Measurements from ENCODE around the gene NOTO.

The NOTO gene

GRCh38 chr2:73235315-73236028 lies 33.1 kb downstream of the NOTO start:
- DNase-seq, result no peak

- no peak for DNase-seq
Observed at GRCh38 chr2:73237168-73237567, 34.8 kb downstream of the NOTO start.

GRCh38 chr2:73238149-73238548 lies 35.8 kb downstream of the NOTO start:
- no peak for DNase-seq

GRCh38 chr2:73238976-73239375 lies 36.6 kb downstream of the NOTO start:
- no peak for DNase-seq

- DNase-seq, result no peak
Observed at GRCh38 chr2:73239776-73240175, 37.4 kb downstream of the NOTO start.

GRCh38 chr2:73243884-73244570 lies 41.7 kb downstream of the NOTO start:
- DNase-seq, result no peak

GRCh38 chr2:73244580-73244979 lies 42.2 kb downstream of the NOTO start:
- DNase-seq, result no peak

GRCh38 chr2:73246850-73247249 lies 44.5 kb downstream of the NOTO start:
- no peak for DNase-seq

GRCh38 chr2:73249636-73250035 lies 47.3 kb downstream of the NOTO start:
- no peak for DNase-seq

- no peak for DNase-seq
Observed at GRCh38 chr2:73250872-73251846, 48.8 kb downstream of the NOTO start.

- no peak for DNase-seq
Observed at GRCh38 chr2:73252238-73253027, 50.1 kb downstream of the NOTO start.

- no peak for DNase-seq
Observed at GRCh38 chr2:73253400-73253799, 51.0 kb downstream of the NOTO start.

- DNase-seq, result no peak
Observed at GRCh38 chr2:73253901-73254300, 51.5 kb downstream of the NOTO start.

- DNase-seq, result no peak
Observed at GRCh38 chr2:73254343-73255006, 52.1 kb downstream of the NOTO start.

GRCh38 chr2:73255007-73255644 lies 52.8 kb downstream of the NOTO start:
- DNase-seq, result no peak

- DNase-seq, result no peak
Observed at GRCh38 chr2:73255907-73256617, 53.7 kb downstream of the NOTO start.

GRCh38 chr2:73256618-73256922 lies 54.2 kb downstream of the NOTO start:
- no peak for DNase-seq

- DNase-seq, result no peak
Observed at GRCh38 chr2:73257021-73257420, 54.6 kb downstream of the NOTO start.

- DNase-seq, result no peak
Observed at GRCh38 chr2:73257425-73258125, 55.2 kb downstream of the NOTO start.

- DNase-seq, result no peak
Observed at GRCh38 chr2:73258186-73258912, 56.0 kb downstream of the NOTO start.
